Neuron (in vitro differentiated cells): ENCODE results near the gene DAAM1.

Experiments used
- H2AFZ ChIP-seq: one replicate; pipeline ENCODE4 v1.6.1; 2013; ENCODE audit warnings: low read depth, mild to moderate bottlenecking, inconsistent platforms, low read length, moderate library complexity
- H3K27me3 ChIP-seq: one replicate; pipeline ENCODE4 v1.6.1; 2013; ENCODE audit warnings: low read length; ENCODE audit not compliant: insufficient read depth
- H3K36me3 ChIP-seq: one replicate; pipeline ENCODE4 v1.6.1; 2013; ENCODE audit warnings: low read length; ENCODE audit not compliant: insufficient read depth
- H3K4me1 ChIP-seq: one replicate; pipeline ENCODE4 v1.6.1; 2013; ENCODE audit warnings: low read length; ENCODE audit not compliant: insufficient read depth
- H3K4me3 ChIP-seq: 2 replicates; pipeline ENCODE4 v1.5.1; 2013; ENCODE audit warnings: mild to moderate bottlenecking, low read length, moderate library complexity
- H3K9me3 ChIP-seq: one replicate; pipeline ENCODE4 v1.6.1; 2013; ENCODE audit warnings: low read length

The DAAM1 gene

DNA sequence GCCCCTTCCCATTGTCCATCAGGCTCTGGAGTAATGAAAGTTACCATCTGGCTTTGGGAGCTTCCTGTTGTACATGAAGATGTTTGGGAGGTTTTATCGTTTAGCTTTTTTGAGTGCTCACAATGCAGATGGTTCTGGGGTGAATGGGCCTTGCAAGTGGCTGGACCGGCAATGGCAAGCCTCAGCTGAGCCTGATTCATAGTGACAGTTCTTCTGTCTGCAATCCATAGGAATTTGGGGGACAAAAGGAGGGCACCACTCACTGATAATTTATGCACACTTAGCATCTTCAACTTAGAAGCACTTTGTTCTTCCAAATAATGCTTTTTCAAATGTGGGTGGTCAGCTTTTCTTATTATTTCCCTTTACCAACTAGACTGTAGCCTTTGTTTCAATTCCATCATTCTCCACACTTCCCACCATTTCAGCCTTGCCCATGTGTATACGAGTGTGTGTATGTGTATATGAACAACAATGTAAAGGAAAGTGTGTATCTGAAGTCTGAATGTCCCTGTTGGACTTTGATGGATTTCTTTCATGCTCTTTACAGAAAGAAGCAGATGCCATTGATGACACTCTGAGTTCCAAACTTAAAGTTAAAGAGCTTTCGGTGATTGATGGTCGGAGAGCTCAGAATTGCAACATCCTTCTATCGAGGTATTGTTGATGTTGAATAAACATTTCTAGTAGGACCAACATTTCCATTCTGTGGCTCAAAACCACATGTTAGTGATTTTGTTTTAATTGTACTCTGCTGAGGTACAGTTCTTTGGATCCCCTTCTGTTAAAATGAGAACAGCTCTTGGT is 151.3 kb downstream of the DAAM1 start:
- Histone ChIP-seq H3K27me3 (no peaks in the 10 kb centered on the region), H2AFZ (no peak overlapping the region), H3K4me3 (no peak overlapping the region), H3K9me3 (no peaks in the 10 kb centered on the region), H3K4me1 (peaks cover 99% of the 10 kb centered on the region), H3K36me3 (peaks cover 22% of the 10 kb centered on the region)

DNA sequence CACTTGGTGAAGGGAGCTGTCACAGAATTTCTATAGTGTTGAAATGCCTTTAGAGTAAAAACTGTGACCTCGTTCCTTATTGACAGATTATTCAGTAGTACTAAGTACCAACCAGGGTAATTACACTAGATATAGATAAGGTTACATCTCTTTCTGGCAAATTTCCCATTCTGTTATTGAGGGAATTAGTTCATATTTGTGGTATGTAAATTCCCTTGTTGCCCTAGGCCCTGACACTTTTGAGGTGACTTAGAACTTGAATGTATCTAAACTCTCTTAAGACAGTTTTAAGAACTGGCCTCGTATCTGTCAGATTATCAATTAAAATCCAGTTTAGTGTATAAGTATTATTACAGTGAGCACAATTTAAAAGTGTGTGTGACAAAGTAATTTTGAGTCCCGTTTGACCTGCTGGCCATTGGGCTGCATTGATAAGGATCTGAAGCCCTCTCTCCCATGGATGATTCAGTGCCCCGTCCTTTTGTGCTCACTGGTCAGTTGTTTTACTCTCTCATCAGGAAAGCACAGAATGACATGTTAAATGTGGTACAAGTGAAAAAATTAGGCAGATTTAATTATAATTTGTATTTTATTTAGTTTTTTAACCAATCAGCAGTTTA is 153.5 kb downstream of the DAAM1 start:
- Histone ChIP-seq H3K36me3 (peaks cover 28% of the 10 kb centered on the region), H3K4me1 (peaks cover 91% of the 10 kb centered on the region), H2AFZ (no peak overlapping the region), H3K4me3 (no peak overlapping the region), H3K9me3 (no peaks in the 10 kb centered on the region), H3K27me3 (no peaks in the 10 kb centered on the region)

DNA sequence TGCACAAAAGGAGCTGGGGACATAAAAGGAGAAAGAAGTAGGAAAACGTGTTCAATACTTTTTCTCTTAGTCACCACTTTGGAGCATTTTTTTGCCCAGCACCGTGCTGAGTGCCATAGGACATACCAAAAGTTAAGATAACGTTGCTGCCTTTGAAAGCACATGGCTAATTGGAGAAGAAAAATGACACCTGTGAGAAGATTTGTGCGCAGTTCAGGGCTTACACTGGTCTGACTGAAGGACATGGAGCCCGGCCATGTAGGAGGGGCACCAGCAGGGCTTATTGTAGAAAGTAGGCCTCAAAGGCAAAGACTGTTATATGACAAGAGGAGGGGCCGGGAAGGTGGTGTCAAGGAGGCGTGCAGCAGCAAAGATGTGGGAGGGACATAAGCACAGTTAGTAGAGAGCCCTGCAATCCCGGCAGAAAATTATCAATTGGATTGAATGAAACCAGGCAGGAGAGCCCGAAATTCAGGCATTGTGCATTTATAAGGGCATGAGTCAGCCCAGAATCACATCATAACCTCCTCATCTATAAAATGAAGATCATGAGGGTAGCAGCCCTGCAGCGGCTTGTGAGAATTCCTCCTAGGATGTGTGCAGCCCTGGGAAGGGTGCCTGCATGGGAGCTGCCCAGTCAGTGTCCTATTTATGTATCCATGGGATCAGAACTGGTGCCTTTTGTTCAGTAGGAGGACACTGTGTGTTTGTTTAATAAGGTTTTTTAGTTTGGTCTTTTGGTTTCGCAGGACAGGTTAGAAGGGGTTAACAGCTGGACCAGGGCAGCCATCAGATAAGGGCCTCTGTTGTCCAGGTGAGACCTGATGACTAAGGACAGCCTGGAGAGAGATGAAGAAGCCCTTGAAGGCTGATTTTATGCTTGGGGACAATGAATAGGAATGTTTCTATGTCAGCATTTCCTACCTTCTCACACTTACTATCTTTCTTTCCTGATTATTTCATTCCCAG is 154.3 kb downstream of the DAAM1 start:
- no peaks in the 10 kb centered on the region for H3K27me3 ChIP-seq
- H3K4me3 ChIP-seq = no peak overlapping the region
- H2AFZ ChIP-seq = no peak overlapping the region
- no peaks in the 10 kb centered on the region for H3K9me3 ChIP-seq
- H3K36me3 ChIP-seq = peaks cover 37% of the 10 kb centered on the region
- H3K4me1 ChIP-seq = peaks cover 83% of the 10 kb centered on the region

DNA sequence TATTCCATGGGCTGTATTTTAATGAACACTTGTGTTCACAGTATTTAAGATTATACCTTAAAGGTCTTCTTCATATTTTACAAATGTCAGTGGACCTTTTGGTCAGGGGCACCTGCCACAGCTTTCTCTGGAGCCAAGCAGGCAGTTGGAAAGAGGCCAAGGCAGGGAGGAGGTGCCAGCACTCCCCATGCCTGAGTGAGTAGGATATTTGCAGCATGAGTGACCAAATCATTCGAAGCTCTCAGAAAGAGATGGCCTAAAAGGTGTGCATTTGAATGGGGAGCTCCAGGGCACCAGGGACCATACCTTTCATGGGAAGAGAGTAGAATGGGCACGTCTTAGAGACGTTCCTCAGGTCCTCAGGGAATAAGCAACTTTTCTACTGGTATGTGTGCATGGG is 155.1 kb downstream of the DAAM1 start:
- Histone ChIP-seq H2AFZ (no peak overlapping the region), H3K36me3 (peaks cover 39% of the 10 kb centered on the region), H3K9me3 (no peaks in the 10 kb centered on the region), H3K4me1 (peaks cover 75% of the 10 kb centered on the region), H3K4me3 (no peak overlapping the region), H3K27me3 (no peaks in the 10 kb centered on the region)

DNA sequence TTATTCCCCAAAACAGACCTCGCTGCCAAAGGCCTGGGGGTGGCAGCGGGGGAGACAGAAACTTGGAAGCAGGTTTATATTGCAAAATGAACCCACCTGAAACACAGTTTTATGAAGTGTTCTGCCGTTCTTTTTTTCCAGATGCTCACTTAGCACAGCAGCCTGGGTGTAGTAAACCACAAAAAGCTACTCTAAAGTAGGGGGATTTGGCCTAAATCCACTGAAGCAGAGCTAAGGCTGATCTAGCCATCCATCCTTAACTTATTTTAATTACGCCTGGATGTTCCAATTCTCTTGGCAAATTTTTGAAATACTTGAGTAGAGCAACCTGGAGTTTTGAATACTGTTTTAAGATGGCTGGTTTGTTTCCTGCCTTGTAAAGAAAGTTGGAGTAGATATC is 155.5 kb downstream of the DAAM1 start:
- H3K27me3 ChIP-seq = no peaks in the 10 kb centered on the region
- H3K4me3 ChIP-seq = no peak overlapping the region
- H3K36me3 ChIP-seq = peaks cover 44% of the 10 kb centered on the region
- peaks cover 71% of the 10 kb centered on the region for H3K4me1 ChIP-seq
- no peaks in the 10 kb centered on the region for H3K9me3 ChIP-seq
- H2AFZ ChIP-seq = no peak overlapping the region

DNA sequence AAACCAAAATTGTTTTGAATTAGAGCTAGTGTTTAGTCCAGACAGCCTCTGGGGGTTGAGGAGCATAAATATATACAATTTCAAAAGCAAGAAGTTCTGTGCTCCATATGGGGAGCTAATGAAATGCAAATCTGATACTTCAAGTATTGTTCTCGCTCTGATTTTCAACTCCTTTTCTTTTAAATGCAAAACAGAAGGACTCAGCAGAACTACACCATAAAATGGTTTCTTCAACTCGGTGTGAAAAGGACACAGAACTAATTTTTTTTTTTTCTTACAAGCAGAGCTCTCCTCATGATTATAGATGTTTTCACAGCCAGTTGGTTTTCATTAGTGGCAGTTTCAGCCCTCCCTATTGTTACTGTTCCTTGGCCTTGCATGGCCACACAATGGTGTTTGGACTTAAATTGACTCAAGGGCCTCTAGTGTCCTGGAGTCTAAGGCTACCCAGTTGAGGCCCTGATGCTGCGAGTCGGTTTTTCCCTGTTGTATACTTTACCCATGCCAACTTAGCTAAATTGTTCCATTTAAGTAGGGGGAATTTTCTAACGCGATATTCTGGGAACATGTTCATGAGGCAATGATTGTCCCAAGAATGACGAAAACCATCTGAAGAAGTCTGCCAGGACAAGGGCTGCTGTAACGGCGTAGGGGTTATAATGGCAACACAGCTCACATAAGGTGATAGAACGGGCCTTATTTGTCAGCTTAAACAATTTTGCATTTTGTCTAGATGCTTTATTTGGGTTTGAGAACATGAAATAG is 156.4 kb downstream of the DAAM1 start:
- H3K36me3 ChIP-seq = peaks cover 52% of the 10 kb centered on the region
- H3K9me3 ChIP-seq = no peaks in the 10 kb centered on the region
- H3K27me3 ChIP-seq = no peaks in the 10 kb centered on the region
- H3K4me3 ChIP-seq = no peak overlapping the region
- peaks cover 62% of the 10 kb centered on the region for H3K4me1 ChIP-seq
- no peak overlapping the region for H2AFZ ChIP-seq

DNA sequence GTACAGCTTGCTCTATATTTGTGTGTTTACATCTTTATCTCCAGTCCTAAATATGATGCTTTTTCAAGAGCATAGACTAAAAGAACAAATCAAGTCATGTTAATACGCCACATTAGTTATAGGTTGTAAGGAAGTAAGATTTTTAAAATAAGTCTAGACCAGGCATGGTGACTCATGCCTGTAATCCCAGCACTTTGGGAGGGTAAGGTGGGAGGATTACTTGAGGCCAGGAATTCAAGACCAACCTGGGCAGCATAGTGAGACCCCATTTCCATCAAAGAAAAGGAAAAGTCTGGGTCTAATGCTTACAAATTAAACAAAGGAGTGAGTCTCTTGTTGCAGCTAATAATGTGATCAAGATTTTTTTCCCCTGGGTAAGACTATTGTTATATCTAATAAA is 157.9 kb downstream of the DAAM1 start:
- Histone ChIP-seq H3K27me3 (no peaks in the 10 kb centered on the region), H3K36me3 (peaks cover 61% of the 10 kb centered on the region), H3K4me3 (no peak overlapping the region), H3K4me1 (peaks cover 47% of the 10 kb centered on the region), H3K9me3 (no peaks in the 10 kb centered on the region), H2AFZ (no peak overlapping the region)

DNA sequence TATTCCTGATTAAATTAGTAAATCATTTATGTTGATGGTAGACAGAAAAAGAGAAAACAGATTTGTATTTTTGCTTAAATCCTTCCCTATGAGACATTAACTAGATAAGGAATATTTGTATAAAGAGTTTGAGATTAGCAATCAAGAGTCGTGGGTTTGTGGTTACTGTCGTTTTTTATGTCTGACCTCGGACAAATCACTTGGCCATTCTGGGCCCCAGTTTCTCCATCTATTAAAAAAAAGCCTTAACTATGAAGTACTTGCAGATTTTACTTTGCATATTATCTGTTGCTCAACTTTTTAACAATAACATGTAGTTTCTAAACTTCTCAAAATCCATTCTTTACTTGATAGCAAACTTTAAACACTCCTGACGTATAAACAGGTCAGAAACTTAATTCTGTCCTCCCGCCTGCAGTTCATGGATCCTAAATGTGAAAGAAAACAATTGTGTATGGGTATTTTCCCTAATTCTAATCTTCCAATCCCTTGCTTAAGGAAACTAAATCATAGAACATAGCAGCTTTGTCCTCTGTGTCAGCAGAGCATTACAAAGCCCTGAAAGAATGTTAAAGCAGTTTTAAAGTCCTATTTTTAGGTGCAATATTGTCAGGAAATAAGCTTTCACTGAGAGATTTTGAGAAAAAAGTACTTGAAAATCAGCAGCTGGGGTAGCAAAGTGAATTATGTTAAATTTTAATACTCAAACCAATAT is 158.5 kb downstream of the DAAM1 start:
- Histone ChIP-seq H3K4me1 (peaks cover 41% of the 10 kb centered on the region), H3K36me3 (peaks cover 62% of the 10 kb centered on the region), H2AFZ (no peak overlapping the region), H3K4me3 (no peak overlapping the region), H3K9me3 (no peaks in the 10 kb centered on the region), H3K27me3 (no peaks in the 10 kb centered on the region)

DNA sequence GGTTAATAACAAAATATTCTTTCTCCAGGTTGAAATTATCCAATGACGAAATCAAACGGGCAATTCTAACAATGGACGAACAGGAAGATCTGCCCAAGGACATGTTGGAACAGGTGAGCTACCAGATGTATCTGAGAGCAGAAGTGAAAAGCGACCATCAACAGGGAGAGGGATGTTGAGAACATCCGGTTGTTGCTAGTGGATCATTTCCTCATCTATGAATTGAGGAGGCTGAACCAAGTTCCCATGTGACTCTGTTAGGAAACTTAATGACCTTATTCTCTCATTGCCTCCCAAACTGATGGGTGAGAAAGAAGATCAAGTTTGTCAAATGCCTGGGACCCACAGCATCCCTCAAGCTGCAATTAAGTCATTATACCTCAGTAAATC is 159.0 kb downstream of the DAAM1 start:
- H3K27me3 ChIP-seq = no peaks in the 10 kb centered on the region
- no peak overlapping the region for H3K4me3 ChIP-seq
- peaks cover 68% of the 10 kb centered on the region for H3K36me3 ChIP-seq
- H3K4me1 ChIP-seq = peaks cover 36% of the 10 kb centered on the region
- no peaks in the 10 kb centered on the region for H3K9me3 ChIP-seq
- H2AFZ ChIP-seq = no peak overlapping the region

DNA sequence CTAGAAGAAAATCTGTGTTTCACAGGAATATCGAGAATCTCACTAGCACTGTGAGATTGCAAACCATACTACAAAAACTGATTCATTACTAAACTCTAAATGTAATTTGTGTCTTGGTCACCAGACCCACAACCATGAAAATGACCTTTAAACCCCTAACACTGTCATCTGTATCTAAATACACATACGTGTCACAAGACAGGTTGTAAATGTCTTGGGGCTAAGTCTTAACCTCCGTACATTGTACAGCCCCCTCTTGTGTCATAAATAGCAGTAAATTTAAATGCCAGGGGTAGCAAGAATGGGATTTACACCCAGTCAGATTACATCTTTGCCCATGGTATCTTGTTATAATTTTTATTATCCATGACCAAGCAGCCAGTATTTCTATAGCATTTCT is 159.4 kb downstream of the DAAM1 start:
- Histone ChIP-seq H3K36me3 (peaks cover 68% of the 10 kb centered on the region), H3K4me1 (peaks cover 32% of the 10 kb centered on the region), H3K4me3 (no peak overlapping the region), H3K9me3 (no peaks in the 10 kb centered on the region), H2AFZ (no peak overlapping the region), H3K27me3 (no peaks in the 10 kb centered on the region)

DNA sequence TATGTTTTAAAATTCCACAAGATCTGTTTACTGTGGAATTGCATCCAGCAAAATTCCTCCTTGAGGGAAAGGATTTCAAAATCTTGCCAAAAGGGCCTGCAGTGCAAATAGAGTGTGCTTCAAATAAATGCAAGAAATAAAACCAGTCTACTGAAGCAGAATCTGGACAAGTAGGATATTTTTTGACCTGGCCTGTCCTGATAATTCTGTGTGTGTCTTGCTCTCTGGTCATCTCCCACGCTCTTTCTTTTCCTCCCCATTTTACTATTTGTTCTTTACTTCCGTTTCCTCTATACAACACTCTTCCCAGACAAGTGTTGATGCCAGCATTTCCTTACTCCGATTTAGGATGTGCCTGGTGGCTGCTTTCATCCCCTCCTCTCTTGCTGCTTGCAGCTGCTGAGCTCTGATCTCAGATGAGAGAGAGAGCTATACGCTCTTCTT is 160.8 kb downstream of the DAAM1 start:
- H3K36me3 ChIP-seq = peaks cover 76% of the 10 kb centered on the region
- H3K4me1 ChIP-seq = peaks cover 19% of the 10 kb centered on the region
- H3K9me3 ChIP-seq = no peaks in the 10 kb centered on the region

DNA sequence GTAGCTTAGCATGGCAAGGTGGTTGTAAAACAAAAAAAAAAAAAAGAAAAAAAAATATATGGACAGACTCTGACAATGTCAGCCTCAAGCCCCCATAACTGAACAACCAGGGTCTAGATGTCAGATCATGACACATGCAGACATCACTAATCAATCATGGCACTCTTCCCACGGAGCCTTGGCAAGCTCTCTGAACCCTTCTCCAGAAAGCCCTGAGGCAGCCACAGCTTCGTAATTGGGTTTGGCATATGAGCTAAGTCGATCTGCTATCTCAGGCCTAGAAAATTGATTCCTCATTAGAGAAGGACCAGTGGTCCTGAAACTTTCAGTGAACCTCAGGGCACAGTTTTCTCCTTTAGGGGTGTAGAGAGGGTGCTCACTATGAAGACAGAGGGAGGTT is 164.5 kb downstream of the DAAM1 start:
- H2AFZ ChIP-seq = no peak overlapping the region
- no peaks in the 10 kb centered on the region for H3K4me1 ChIP-seq
- no peak overlapping the region for H3K4me3 ChIP-seq
- no peaks in the 10 kb centered on the region for H3K9me3 ChIP-seq
- H3K36me3 ChIP-seq = peaks cover 95% of the 10 kb centered on the region
- H3K27me3 ChIP-seq = no peaks in the 10 kb centered on the region

More for the DNA sequence above, 160.8 kb downstream of the DAAM1 start:
- H3K27me3 ChIP-seq = no peaks in the 10 kb centered on the region
- no peak overlapping the region for H3K4me3 ChIP-seq
- H2AFZ ChIP-seq = no peak overlapping the region
